ENCODE results near the gene ZNF205.

The ZNF205 gene

GRCh38 chr16:3119701-3120408 lies 7.5 kb downstream of the ZNF205 start:
- Histone ChIP-seq H3K9ac (ENCODE audit: low read length) (no peak overlapping the region), H4K20me1 (ENCODE audit: insufficient read depth, low read length) (no peaks in the 10 kb centered on the region)

GRCh38 chr16:3120435-3120834 lies 8.0 kb downstream of the ZNF205 start:
- no peak overlapping the region for H2AFZ ChIP-seq (ENCODE audit: low read length)
- H3K36me3 ChIP-seq (ENCODE audit: insufficient read depth, low read length), result no peaks in the 10 kb centered on the region
- H3K79me2 ChIP-seq (ENCODE audit: insufficient read depth, low read length), result no peaks in the 10 kb centered on the region
- no peak overlapping the region for H3K4me2 ChIP-seq (ENCODE audit: low read length)
- H3F3A ChIP-seq (ENCODE audit: insufficient read depth, low read length), result no peaks in the 10 kb centered on the region
- TF ChIP-seq CTCF (IDR thresholded peaks at IDR 0.05; ENCODE audit: low read length) (no peak), EZH2 (IDR thresholded peaks at IDR 0.05; ENCODE audit: borderline replicate concordance, low read length) (no peak)
- H3K9me2 ChIP-seq (ENCODE audit: low read depth, low read length), result no peaks in the 10 kb centered on the region
- H3K4me3 ChIP-seq (ENCODE audit: low read depth, low read length, poor library complexity, severe bottlenecking), result no peak overlapping the region
- H3K9ac ChIP-seq (ENCODE audit: low read length), result no peak overlapping the region
- peaks cover 13% of the 10 kb centered on the region for H3K4me1 ChIP-seq (ENCODE audit: insufficient read depth, low read length, severe bottlenecking)
- H3K9me3 ChIP-seq (ENCODE audit: low read length), result no peaks in the 10 kb centered on the region
- H4K20me1 ChIP-seq (ENCODE audit: insufficient read depth, low read length), result no peaks in the 10 kb centered on the region
- H3K27me3 ChIP-seq (ENCODE audit: insufficient read depth, low read length), result peaks cover 7% of the 10 kb centered on the region; the same call in 1 of the 2 replicates
- no peak overlapping the region for H3K27ac ChIP-seq (ENCODE audit: low read depth, low read length, poor library complexity, severe bottlenecking)

More at GRCh38 chr16:3119701-3120408, 7.5 kb downstream of the ZNF205 start:
- no peaks in the 10 kb centered on the region for H3F3A ChIP-seq (ENCODE audit: insufficient read depth, low read length)
- no peaks in the 10 kb centered on the region for H3K36me3 ChIP-seq (ENCODE audit: insufficient read depth, low read length)
- no peak overlapping the region for H3K27ac ChIP-seq (ENCODE audit: low read depth, low read length, poor library complexity, severe bottlenecking)
- H3K79me2 ChIP-seq (ENCODE audit: insufficient read depth, low read length), result no peaks in the 10 kb centered on the region
- no peaks in the 10 kb centered on the region for H3K9me2 ChIP-seq (ENCODE audit: low read depth, low read length)
- H3K9me3 ChIP-seq (ENCODE audit: low read length), result no peaks in the 10 kb centered on the region
- H3K27me3 ChIP-seq (ENCODE audit: insufficient read depth, low read length), result peaks cover 13% of the 10 kb centered on the region; the same call in 1 of the 2 replicates
- no peak overlapping the region for H3K4me2 ChIP-seq (ENCODE audit: low read length)
- no peak overlapping the region for H3K4me3 ChIP-seq (ENCODE audit: low read depth, low read length, poor library complexity, severe bottlenecking)
- TF ChIP-seq CTCF (IDR thresholded peaks at IDR 0.05; ENCODE audit: low read length), result no peak
- no peak for TF ChIP-seq EZH2 (IDR thresholded peaks at IDR 0.05; ENCODE audit: borderline replicate concordance, low read length)
- H2AFZ ChIP-seq (ENCODE audit: low read length), result no peak overlapping the region
- peaks cover 8% of the 10 kb centered on the region for H3K4me1 ChIP-seq (ENCODE audit: insufficient read depth, low read length, severe bottlenecking)

- no peaks in the 10 kb centered on the region for H3K36me3 ChIP-seq (ENCODE audit: insufficient read depth, low read length)
- H3K79me2 ChIP-seq (ENCODE audit: insufficient read depth, low read length), result no peaks in the 10 kb centered on the region
- no peak overlapping the region for H2AFZ ChIP-seq (ENCODE audit: low read length)
- TF ChIP-seq CTCF (IDR thresholded peaks at IDR 0.05; ENCODE audit: low read length) (no peak), EZH2 (IDR thresholded peaks at IDR 0.05; ENCODE audit: borderline replicate concordance, low read length) (no peak)
- H3K4me3 ChIP-seq (ENCODE audit: low read depth, low read length, poor library complexity, severe bottlenecking), result no peak overlapping the region
- 0 out of 2 replicates have a peak, but pooled peaks cover 4% of the 10 kb centered on the region for H3K27me3 ChIP-seq (ENCODE audit: insufficient read depth, low read length)
- no peak overlapping the region for H3K4me2 ChIP-seq (ENCODE audit: low read length)
- H3K27ac ChIP-seq (ENCODE audit: low read depth, low read length, poor library complexity, severe bottlenecking), result no peak overlapping the region
- no peaks in the 10 kb centered on the region for H3K9me3 ChIP-seq (ENCODE audit: low read length)
- H3F3A ChIP-seq (ENCODE audit: insufficient read depth, low read length), result no peaks in the 10 kb centered on the region
- no peak overlapping the region for H3K9ac ChIP-seq (ENCODE audit: low read length)
- H4K20me1 ChIP-seq (ENCODE audit: insufficient read depth, low read length), result no peaks in the 10 kb centered on the region
- peaks cover 13% of the 10 kb centered on the region for H3K4me1 ChIP-seq (ENCODE audit: insufficient read depth, low read length, severe bottlenecking)
- H3K9me2 ChIP-seq (ENCODE audit: low read depth, low read length), result no peaks in the 10 kb centered on the region
These were observed 9.6 kb downstream of the ZNF205 start for GRCh38 chr16:3121851-3122467.
